ENCODE data around the gene ACD. TPM values are rescaled to one million over a fixed set of nuclear protein-coding genes. Genes with fewer than 3 reads are reported as not detected.
A peak's percentile ranks its signal among the peaks of the same experiment; 100 is the strongest.

ACD gene
- total and polyA plus RNA-seq, 2 donors (not counting 1 experiment from before 2014, with no cell fraction given): 47.6 to 71.4 TPM

DNA sequence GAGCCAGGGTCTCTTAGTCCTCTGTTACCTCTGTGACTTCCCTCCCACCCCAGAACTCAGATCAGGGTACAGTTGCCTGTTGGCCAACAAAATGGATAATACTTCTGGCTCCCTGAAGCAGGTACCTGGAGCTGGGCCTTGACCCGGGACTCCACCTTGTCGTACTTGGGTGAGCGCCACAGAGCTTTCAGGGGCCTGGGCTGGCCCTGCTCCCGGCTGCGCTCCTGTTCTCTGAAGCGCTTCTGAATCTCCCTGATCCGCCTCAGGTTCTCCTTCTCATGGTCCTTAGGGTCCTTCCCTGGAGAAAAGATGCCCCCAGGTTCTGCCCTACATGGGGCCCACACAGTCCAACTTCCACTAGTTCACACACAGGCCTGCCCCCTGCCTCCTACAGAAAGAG, 4.8 kb upstream of the ACD start:
- Mint-ChIP-seq H3K4me3 (peak overlapping the region; percentile 61), H3K9me3 (ENCODE audit: insufficient read depth) (no peaks in the 10 kb centered on the region), H3K27me3 (no peaks in the 10 kb centered on the region), H3K4me1 (peaks cover 48% of the 10 kb centered on the region), H3K27ac (peak overlapping the region; percentile 57)
- ATAC-seq (ENCODE audit: low read depth): no peak
- Histone ChIP-seq H3K4me1 (ENCODE audit: control insufficient read depth in 2 of 2, insufficient read depth in 2 of 2, low read length in 2 of 2) (peaks cover 40 to 49% of the 10 kb centered on the region in 2 donors), H3K4me3 (ENCODE audit: control extremely low read depth in 1 of 5, extremely low read depth in 1 of 5, insufficient read depth in 1 of 5, low read depth in 2 of 5, low read length in 4 of 5) (no peak overlapping the region), H3K36me3 (replicated peaks in 1 of 2; ENCODE audit: control extremely low read depth in 1 of 2, control insufficient read depth in 1 of 2, extremely low read depth in 1 of 2, insufficient read depth in 2 of 2, low read length in 1 of 2) (peaks cover 0 to 3% of the 10 kb centered on the region in 2 experiments), H3K4me2 (replicated peaks; ENCODE audit: low read depth, low read length, poor library complexity, severe bottlenecking) (no peak overlapping the region), H3K9me3 (ENCODE audit: control extremely low read depth in 1 of 3, control insufficient read depth in 2 of 3, insufficient read depth in 1 of 3, low read length in 2 of 3) (no peaks in the 10 kb centered on the region), H3K79me2 (ENCODE audit: control insufficient read depth, insufficient read depth, low read length) (peaks cover 10% of the 10 kb centered on the region), H3K27me3 (replicated peaks in 1 of 4; ENCODE audit: control extremely low read depth in 1 of 4, control insufficient read depth in 3 of 4, insufficient read depth in 4 of 4, low read length in 3 of 4) (no peaks in the 10 kb centered on the region), H3K9ac (ENCODE audit: low read length) (no peak overlapping the region), H4K20me1 (ENCODE audit: control insufficient read depth, insufficient read depth, low read length, poor library complexity, severe bottlenecking) (no peaks in the 10 kb centered on the region), H3K27ac (ENCODE audit: low read length in 2 of 2) (no peak overlapping the region), H2AFZ (ENCODE audit: insufficient read depth, low read depth, low read length, poor library complexity, severe bottlenecking) (no peak overlapping the region)
- intact Hi-C loops (cut with micrococcal nuclease): loop anchor here (10.0 kb wide), 2 partner anchors 420 to 1470 kb away; partner anchors contain the start of genes CHTF8, FHOD1, SLC9A5 and UTP4
- no peak for TF ChIP-seq EZH2 (IDR thresholded peaks at IDR 0.05; ENCODE audit: borderline replicate concordance, insufficient read depth, low read depth, low read length, poor library complexity, severe bottlenecking)
- TF ChIP-seq, protein P1, sequence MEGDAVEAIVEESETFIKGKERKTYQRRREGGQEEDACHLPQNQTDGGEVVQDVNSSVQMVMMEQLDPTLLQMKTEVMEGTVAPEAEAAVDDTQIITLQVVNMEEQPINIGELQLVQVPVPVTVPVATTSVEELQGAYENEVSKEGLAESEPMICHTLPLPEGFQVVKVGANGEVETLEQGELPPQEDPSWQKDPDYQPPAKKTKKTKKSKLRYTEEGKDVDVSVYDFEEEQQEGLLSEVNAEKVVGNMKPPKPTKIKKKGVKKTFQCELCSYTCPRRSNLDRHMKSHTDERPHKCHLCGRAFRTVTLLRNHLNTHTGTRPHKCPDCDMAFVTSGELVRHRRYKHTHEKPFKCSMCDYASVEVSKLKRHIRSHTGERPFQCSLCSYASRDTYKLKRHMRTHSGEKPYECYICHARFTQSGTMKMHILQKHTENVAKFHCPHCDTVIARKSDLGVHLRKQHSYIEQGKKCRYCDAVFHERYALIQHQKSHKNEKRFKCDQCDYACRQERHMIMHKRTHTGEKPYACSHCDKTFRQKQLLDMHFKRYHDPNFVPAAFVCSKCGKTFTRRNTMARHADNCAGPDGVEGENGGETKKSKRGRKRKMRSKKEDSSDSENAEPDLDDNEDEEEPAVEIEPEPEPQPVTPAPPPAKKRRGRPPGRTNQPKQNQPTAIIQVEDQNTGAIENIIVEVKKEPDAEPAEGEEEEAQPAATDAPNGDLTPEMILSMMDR (IDR thresholded peaks at IDR 0.05): no peak
- peak; percentile 21 for DNase-seq
- ChIA-PET CTCF (interaction anchor here (1.0 to 11.7 kb wide), 8 partner anchors 20 to 376 kb away, joined by 3 to 136 read pairs (median 8); partner anchors contain the start of genes ATP6V0D1 and CARMIL2), POLR2A (interaction anchor here (0.8 to 1.2 kb wide), 2 partner anchors 28 to 124 kb away, joined by 3 to 4 read pairs; no protein-coding TSS in a partner anchor)
- WGBS (ENCODE audit: insufficient coverage): 100% methylated on average over 7 of the region's 7 CpGs

DNA sequence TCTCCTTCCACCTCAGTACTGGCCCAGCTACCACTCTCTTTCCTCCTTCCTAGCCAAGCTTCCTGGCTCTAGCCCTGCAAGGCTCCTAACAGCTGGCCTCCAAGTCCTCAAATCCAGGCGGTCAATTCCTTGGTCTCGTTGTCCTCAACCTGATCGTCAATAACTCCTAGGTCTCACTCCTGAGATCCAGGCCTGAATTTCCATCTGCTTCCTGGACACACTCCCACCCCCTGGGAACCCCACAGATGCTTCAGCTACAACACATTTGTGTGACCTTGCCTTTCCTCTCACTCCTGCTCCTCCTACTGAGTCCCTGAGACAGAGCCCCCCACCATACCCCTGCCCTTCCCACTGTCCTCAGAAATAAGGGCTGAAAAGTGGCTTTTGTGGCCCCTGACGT, 4.2 kb upstream of the ACD start:
- no peak overlapping the region for H2AFZ ChIP-seq (ENCODE audit: insufficient read depth, low read depth, low read length, poor library complexity, severe bottlenecking)
- intact Hi-C loops (cut with micrococcal nuclease): loop anchor here (10.0 kb wide), 2 partner anchors 419 to 1471 kb away; partner anchors contain the start of genes CHTF8, FHOD1, SLC9A5 and UTP4
- ChIA-PET POLR2A (interaction anchor here (0.6 kb wide), 1 partner anchor 29 kb away, joined by 3 read pairs; no protein-coding TSS in a partner anchor), CTCF (interaction anchor here (1.0 to 11.7 kb wide), 6 partner anchors 8 to 153 kb away, joined by 4 to 136 read pairs (median 10); partner anchors contain the start of gene CARMIL2)
- ATAC-seq (ENCODE audit: low read depth) (no peak), DNase-seq (peak; percentile 17)
- Mint-ChIP-seq H3K4me3 (peak overlapping the region; percentile 49), H3K27ac (peak overlapping the region; percentile 57), H3K4me1 (peaks cover 46% of the 10 kb centered on the region), H3K27me3 (no peaks in the 10 kb centered on the region), H3K9me3 (ENCODE audit: insufficient read depth) (no peaks in the 10 kb centered on the region)
- peaks cover 6% of the 10 kb centered on the region for H4K20me1 ChIP-seq (ENCODE audit: control insufficient read depth, insufficient read depth, low read length, poor library complexity, severe bottlenecking)
- peaks cover 0 to 4% of the 10 kb centered on the region in 2 experiments for H3K36me3 ChIP-seq (replicated peaks in 1 of 2; ENCODE audit: control extremely low read depth in 1 of 2, control insufficient read depth in 1 of 2, extremely low read depth in 1 of 2, insufficient read depth in 2 of 2, low read length in 1 of 2)
- H3K4me3 ChIP-seq (ENCODE audit: control extremely low read depth in 1 of 5, extremely low read depth in 1 of 5, insufficient read depth in 1 of 5, low read depth in 2 of 5, low read length in 4 of 5): no peak overlapping the region
- H3K27ac ChIP-seq (ENCODE audit: low read length in 2 of 2): no peak overlapping the region
- no peak overlapping the region for H3K4me2 ChIP-seq (replicated peaks; ENCODE audit: low read depth, low read length, poor library complexity, severe bottlenecking)
- peaks cover 39 to 48% of the 10 kb centered on the region in 2 donors for H3K4me1 ChIP-seq (ENCODE audit: control insufficient read depth in 2 of 2, insufficient read depth in 2 of 2, low read length in 2 of 2)
- TF ChIP-seq, protein P1 (IDR thresholded peaks at IDR 0.05): no peak
- TF ChIP-seq EZH2 (IDR thresholded peaks at IDR 0.05; ENCODE audit: borderline replicate concordance, insufficient read depth, low read depth, low read length, poor library complexity, severe bottlenecking): no peak
- WGBS (ENCODE audit: insufficient coverage): 95% methylated on average over 4 of the region's 4 CpGs
- no peaks in the 10 kb centered on the region for H3K27me3 ChIP-seq (replicated peaks in 1 of 4; ENCODE audit: control extremely low read depth in 1 of 4, control insufficient read depth in 3 of 4, insufficient read depth in 4 of 4, low read length in 3 of 4)
- H3K9me3 ChIP-seq (ENCODE audit: control extremely low read depth in 1 of 3, control insufficient read depth in 2 of 3, insufficient read depth in 1 of 3, low read length in 2 of 3): no peaks in the 10 kb centered on the region
- peaks cover 16% of the 10 kb centered on the region for H3K79me2 ChIP-seq (ENCODE audit: control insufficient read depth, insufficient read depth, low read length)
- no peak overlapping the region for H3K9ac ChIP-seq (ENCODE audit: low read length)
